ENCODE data around the gene TRIM2.

Gene TRIM2

DNA sequence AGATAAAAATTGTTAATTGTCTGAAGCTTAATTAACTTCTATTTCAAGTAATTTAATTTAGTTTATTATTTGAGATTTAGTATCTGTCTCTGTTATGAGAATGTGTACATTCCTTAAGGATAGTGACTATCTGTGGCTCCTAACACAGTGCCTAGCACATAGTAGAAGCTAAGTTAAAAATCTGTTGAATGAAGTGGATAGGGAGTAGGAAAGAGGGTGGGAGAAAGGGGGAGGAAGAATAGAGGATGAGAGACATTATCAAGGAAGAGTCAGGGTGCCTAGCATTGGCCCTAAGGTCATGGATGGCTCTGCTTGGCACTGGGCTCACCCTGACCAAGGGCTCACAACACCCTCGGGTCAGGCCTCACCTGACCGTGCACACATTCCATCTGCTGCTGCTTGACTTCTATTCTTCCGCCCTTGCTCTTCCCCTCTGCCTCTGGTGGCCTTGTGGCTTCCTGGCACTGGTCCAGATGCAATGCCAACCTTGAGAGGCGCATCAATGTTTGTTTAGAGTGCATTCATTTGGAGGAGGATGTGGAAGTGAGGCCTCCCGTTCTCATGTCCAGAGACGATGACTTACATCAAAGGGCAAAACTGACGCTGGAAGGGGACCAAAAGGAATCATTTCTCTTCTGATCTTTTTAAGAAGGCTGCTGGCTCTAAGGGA, 42.3 kb downstream of the TRIM2 start:
- DNase-seq (ENCODE audit: low read depth in 2 of 3, low spot score in 2 of 3), result no peak

DNA sequence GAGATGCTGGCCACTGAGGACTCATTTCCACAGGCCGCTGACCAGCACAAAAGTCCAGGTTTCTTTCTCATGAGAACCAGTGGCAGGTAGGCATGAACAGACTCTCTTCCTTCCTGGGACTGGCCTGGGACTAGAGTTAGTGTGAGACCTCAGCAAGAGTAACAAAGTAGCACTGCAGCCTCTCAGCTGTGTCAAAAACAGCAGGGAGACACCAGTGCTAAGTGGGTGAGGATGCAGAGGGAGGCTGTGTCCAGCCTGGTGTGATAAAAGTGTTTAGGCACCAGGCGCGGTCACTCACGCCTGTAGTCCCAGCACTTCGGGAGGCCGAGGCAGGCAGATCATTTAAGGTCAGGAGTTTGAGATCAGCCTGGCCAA, 42.9 kb downstream of the TRIM2 start:
- DNase-seq (ENCODE audit: low read depth in 2 of 3, low spot score in 2 of 3), result no peak

DNA sequence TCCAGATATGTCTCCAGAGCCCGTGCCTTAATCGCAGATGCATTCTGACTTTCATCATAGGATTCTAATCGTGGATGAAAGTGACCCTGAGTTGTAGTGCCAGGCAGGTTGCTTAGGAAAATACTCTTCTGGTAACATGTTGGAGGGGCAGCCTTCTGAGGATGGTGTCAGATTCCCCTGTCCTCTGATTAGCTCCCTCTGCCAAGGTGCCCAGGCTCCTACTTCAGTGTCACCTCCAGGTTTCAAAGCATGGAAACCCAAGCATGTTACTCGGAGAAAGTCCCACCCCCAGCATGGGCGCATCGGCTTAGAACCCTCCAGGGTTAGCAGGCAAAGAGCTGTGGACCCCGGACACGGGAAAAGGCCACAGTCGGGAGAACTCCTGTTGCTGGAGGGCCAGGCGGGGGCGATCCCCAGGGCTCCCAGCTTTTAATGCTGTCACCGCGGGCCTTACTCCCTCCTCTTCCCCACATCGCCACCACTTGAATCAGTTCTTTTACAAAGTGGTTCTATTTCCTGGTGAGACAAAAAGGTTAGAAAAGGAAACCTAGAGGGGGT, 44.5 kb downstream of the TRIM2 start:
- DNase-seq (ENCODE audit: low read depth in 2 of 3, low spot score in 2 of 3), result no peak

DNA sequence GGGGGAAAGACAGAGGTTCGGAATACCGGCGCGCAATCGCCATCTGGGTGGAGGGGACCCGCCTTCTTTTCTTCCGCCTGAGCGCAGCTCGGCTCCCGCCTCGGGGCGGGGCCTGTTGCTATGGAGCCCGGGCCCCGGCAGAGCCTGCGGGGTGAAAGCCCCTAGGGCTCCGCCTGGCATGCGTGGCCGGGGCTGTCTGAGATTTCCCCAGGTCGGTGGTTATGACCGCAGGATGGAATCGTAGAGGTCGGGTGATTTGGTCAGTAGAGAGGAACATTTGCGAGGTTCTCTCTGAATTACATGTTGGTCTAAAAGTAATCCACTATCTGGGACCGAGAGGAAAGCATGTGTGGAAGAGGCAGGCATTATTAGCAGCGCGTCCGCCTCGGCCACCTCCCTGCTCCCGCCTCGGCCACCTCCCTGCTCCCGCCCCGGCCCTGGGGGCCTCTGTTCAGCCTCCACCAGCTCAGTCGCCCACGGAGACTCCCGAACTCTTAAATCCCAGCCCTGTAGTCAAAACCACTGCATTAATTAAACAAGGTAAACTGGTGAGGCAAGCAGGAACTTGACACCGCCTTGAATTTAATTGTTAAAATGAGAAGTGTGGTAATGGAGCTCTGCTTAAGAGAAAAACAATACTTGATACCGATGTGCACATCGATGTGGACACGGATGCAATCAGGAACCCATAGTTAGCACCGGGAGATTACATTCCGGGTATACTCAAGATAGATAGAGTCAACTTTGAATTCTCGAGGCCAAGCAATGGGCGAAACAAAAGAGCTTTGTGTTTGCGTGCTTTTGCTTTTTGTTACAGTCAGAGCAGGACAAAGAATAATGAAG, 45.2 kb downstream of the TRIM2 start:
- peak; percentile 28 to 69 (median 44) for DNase-seq (ENCODE audit: low read depth in 2 of 3, low spot score in 2 of 3)

DNA sequence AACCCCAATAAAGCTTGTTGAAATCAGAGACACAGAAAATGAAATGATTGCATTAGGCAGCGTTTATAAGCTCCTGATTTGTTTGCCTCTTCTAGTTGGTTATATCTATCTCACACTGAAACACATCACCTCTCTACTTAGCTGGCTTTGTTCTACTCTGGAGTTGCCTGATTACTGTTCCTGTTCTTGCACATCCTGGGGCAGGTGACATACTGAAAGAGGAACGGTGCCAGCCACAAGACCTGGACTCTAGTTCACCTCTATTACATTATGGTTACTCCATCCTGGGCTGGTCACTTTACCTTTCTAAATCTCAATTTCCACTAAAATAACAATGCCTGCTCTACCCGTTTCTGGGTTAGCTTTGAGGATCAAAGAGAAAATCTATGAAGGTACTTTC, 47.9 kb downstream of the TRIM2 start:
- DNase-seq (ENCODE audit: low read depth in 2 of 3, low spot score in 2 of 3), result no peak

DNA sequence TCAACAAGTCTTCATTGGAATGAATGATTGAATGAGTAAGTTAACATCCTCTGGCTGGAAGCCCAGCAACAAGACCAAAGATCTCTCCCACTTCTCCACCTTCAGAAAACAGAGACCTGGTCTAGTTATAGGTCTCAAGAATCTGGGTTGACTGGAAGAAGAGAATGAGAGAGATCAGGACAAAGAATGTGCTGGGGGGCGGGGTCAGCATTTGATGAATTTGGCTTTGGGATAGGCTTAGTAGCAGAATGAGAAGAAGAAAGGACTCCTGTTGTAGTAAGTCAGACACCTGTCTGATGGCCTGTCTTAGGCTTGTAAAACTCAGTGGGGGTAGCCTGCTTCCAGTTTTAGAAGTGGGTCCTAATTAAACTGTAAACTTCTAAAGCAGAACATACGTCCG, 51.0 kb downstream of the TRIM2 start:
- DNase-seq (ENCODE audit: low read depth in 2 of 3, low spot score in 2 of 3), result no peak

DNA sequence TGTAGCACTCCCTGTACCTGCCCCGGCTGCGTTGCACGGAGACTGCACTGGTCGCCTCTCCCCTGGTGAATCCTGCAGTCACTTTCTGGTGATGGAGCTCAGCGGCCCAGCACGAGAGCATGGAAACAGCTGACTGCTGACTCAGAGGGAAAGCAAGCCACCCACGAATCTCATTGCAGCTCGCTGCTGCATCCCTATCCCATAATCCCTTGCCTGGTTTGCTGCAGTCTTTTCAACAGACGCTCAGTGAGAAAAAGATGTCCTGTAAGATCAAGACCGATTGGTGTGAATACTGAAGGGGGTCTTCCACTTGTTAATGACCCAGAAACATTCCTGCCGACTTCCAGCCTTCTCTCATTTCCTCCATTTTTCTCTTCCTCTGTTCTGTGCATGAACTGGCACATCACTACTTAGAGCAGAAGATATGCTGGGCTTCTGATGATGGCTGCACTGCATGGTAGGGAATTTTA, 52.9 kb downstream of the TRIM2 start:
- no peak for DNase-seq (ENCODE audit: low read depth in 2 of 3, low spot score in 2 of 3)

DNA sequence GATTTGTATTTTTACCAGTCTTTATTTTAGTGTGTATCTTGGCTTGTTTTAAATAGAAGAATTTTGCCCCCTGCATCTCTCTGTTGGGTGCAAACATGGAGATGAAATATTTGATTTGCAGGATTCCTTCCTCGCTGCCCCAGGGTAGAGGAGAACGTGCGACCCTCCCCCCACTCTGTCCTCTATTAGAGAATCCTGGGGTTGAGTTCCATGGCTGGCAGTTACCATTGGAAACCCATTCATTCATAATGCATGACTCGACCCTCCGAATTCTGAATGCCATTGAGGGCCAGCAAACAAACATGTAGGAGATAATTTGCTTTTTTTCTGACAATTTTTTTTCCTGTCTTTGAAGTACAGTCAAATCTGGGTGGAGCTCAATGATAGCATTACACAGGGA, 53.7 kb downstream of the TRIM2 start:
- DNase-seq (ENCODE audit: low read depth in 2 of 3, low spot score in 2 of 3), result no peak

DNA sequence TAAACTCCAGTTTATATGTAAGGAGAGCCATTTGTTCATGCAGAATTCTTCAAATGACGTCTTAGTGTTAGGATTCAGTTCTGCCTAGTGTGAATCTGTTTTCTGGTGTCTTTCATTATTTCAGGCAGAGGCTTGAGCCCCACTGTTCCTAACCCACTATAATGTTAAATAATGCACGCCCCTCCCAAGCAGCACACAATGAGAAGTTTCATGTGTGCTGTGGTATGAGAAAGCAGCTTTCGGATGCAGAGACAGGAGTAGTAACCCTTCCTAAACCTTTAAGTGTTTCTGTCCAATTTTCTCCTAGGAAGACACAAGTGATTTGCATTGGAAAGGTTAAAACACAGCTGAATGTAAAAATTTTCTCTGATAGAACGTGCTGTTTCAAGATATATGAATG, 54.5 kb downstream of the TRIM2 start:
- no peak for DNase-seq (ENCODE audit: low read depth in 2 of 3, low spot score in 2 of 3)

DNA sequence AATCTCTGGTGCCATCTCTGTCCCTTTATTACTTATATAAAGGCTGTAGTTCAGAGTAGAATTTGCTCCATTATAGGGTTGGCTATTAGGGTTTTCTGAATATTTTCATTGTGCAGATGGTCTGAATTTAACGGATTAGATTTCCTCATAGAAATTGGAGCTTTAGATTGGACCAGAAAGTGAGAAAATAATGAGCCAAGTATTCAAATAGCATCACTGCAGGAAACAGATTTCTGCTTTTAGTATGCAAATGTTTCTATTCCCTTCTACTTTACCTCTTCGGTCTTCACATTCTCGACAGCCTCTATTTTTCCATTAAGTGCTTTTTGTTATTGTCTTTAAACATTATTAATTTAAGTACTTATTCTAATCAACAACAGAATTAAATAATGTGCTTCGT, 55.4 kb downstream of the TRIM2 start:
- DNase-seq (ENCODE audit: low read depth in 2 of 3, low spot score in 2 of 3), result no peak

DNA sequence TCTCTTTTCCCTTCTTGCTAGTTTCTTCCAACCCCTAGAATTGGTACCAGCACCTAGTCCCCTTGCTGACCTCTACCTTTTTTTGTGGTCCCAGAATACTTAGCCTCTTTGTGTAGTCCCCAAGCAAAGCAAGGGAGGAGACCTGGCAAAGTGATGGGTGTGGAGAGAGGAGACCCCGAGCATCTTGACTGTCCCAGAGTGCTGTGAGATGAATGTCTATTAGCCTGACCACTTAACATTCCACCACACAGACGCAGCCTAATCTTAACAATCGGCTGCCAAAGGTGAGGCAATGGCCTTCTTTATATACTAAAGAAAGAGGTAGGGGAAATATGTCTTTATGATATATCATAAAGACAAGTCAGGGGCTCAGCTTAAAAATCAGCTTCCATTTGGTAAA, 55.9 kb downstream of the TRIM2 start:
- no peak for DNase-seq (ENCODE audit: low read depth in 2 of 3, low spot score in 2 of 3)

DNA sequence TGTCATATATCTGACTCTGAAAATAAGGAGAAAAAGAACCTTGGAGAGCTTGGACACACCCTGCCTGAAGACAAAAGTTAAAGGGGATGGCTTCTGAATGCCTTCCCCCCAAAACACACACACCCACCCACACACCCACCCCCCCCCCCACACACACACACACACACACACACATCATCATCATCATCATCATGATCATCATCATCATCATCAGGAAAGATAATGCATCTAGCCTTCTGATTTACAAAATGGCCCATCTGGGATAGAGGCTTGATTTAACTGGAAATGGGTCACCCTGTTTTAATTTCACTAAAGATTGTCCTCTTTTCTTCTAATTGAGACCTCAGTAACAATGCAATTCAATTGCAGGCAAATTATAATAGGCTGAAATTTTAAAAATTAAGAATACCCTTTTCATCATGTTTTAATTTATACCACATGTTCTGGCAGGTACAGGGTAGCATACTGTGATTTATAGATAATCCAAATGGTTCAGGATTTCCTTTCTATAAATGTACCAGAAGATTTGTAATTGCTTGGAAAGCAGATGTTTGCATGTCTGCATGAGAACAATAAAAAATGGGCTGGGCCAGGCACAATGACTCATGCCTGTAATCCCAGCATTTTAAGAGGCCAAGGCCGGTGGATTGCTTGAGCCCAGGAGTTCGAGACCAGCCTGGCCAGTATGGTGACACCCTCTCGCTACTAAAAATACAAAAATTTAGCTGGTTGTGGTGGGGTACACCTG, 56.5 kb downstream of the TRIM2 start:
- DNase-seq (ENCODE audit: low read depth in 2 of 3, low spot score in 2 of 3), result no peak

DNA sequence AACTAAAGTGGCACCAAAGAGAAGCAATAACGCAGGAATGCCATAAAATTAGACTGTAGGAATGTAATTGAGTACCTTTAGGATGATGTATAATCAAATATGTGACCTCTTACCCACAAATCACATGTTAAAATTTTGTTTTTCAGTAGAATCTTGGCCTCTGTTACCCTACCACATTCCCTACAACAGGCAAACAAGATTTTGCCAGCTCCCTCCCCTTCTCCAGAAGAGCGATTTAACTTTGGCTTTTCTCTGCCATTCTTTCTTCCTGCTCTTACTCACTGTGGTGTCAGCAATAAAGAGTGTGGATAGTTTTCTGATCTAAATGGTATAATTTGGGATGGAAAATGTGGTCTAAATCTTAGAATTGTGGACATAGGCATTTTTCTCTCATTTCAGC, 57.2 kb downstream of the TRIM2 start:
- no peak for DNase-seq (ENCODE audit: low read depth in 2 of 3, low spot score in 2 of 3)

DNA sequence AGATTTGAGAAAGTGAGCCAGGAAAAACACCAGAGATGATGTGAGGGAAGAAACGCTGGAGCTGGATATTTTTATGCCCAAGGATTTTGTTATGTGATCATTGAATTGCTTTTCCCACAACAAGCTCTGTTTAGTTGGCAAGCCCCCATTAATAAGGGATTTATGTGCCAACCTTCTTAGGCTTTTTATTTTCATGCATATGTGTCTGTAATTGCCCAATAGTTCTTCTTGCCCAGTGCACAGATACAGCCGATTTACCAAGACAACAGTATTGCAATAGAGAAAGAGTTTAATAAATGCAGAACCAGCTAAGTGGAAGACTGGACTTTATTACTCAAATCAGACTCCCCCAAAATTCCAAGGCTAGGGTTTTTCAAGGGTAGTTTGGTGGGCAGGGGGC, 57.7 kb downstream of the TRIM2 start:
- DNase-seq (ENCODE audit: low read depth in 2 of 3, low spot score in 2 of 3), result no peak

DNA sequence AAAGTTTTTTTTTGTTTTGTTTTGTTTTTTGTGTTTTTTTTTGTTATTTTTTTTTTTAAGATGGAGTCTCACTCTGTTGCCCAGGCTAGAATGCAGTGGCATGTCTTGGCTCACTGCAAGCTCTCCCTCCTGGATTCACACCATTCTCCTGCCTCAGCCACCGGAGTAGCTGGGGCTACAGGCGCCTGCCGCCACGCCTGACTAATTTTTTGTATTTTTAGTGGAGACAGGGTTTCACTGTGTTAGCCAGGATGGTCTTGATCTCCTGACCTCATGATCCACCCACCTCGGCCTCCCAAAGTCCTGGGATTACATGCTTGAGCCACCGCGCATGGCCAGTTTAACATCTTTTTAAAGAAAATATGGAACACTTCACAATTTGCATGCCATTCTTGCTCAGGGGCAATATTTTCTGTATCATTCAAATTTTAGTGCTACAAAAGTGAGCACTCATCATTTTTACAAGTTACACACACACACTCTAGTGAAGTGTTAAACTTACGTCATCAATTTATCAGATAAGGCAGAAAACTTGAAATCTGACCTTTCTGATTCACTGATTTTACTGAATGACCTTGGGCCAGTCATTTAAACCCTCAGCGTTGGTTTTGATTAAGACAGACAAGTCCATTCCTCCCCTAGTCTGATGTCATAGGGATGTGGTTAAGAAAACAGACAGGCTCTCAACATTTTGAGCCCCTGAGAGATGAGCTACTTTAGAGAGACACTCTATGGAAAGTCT, 61.2 kb downstream of the TRIM2 start:
- DNase-seq (ENCODE audit: low read depth in 2 of 3, low spot score in 2 of 3), result no peak

DNA sequence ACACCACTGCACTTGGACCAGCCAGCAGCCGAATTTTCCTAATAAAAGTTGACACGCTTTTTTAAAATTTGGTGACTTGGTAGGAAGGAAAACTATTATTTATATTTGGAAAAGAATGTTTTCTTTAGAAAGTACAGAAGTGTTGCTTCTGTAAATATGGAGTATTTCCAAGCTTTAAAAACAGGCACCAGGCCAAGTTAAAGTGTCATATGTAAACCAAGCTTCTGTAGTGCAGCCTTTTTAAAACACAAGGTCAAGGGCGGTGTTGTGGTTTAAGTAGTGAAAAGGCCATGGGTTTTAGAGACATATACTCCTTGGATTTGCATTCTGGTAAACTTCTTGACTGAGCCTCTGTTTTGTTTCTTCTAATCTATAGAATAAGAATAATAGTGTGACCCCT, 62.7 kb downstream of the TRIM2 start:
- no peak for DNase-seq (ENCODE audit: low read depth in 2 of 3, low spot score in 2 of 3)

DNA sequence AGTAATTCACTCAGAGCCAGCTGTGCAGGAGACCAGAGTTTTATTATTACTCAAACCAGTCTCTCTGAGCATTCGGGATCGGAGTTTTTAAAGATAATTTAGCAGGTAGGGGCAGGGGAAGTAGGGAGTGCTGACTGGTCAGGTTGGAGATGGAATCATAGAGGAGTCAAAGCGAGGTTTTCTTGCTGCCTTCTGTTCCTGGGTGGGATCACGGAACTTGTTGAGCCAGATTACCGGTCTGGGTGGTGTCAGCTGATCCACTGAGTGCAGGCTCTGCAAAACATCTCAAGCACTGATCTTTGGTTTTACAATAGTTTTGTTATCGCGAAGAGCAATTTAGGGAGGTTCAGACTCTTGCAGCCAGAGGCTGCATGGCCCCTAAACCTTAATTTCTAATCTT, 63.6 kb downstream of the TRIM2 start:
- DNase-seq (ENCODE audit: low read depth in 2 of 3, low spot score in 2 of 3), result no peak

DNA sequence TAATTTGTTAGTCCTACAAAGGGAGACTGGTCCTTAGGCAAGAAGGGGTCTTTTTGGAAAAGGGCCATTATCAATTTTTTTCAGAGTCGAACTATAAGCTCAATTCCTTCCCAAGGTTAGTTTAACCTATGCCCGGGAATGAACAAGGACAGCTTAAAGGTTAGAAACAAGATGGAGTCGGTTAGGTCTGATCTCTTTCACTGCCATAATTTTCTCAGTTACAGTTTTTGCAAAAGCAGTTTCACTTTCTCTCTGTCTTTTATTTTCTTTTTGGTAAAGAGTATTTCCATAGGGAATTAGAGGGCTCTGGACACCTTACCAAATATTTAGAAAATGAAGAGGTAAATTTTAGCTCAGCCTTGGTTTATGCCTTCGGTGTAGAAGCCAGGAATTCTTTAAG, 64.1 kb downstream of the TRIM2 start:
- DNase-seq (ENCODE audit: low read depth in 2 of 3, low spot score in 2 of 3), result no peak

DNA sequence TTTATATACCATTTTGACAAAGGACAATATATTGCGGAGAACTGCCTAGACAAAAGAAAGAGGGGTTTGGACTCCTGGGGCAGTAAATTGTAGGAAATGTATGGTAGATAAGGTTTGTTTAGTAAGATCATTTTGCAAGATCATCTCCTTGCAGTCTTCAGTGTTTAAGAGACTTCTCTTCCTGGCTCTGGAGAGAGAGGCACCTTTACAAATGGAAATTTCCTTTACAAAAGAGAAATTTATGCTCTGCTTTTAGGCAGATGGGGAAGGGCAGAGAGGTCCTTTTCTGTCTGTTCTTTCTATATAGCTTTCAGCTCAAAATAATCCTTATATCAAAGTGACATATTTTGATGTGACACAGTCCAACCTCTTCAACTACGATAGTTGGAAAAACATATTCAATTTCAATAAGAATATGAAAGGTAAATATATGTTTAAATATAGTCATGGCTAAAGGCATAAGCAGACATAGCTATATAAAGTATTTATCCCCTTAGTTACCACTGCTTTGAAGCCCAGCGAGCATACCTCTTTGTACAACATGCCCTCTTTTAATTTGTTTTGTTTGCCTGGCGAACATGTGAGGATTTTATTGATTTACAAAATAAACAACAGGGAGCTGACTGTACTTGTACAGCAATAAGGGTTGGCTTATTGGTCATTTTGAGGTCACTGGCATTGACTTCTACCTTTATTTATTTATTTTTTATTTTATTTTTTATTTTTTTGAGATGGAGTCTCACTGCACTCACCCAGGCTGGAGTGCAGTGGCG, 65.2 kb downstream of the TRIM2 start:
- DNase-seq (ENCODE audit: low read depth in 2 of 3, low spot score in 2 of 3), result no peak

DNA sequence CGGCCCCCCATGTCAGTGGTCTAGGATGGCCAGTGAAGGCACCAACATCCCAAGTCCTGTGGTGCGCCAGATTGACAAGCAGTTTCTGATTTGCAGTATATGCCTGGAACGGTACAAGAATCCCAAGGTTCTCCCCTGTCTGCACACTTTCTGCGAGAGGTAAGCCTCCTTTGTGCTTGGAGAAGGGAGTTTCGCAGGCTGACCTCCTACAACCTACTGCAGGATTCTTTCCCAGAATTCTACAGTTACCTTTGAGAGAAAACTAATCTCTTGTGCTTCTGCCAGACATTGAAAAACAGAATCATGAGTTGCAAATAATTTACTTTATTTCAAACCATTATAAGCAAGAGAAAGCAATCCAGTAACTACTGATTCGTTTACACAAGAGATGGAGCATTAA, 66.1 kb downstream of the TRIM2 start:
- DNase-seq (ENCODE audit: low read depth in 2 of 3, low spot score in 2 of 3), result no peak
